Omental fat pad (tissue), 4 donors: ENCODE data around the gene ENTPD2. TPM values are rescaled to one million over a fixed set of nuclear protein-coding genes. Genes with fewer than 3 reads are reported as not detected.

Source experiments
- ATAC-seq: fragments of 150-250 bp; one replicate; pipeline ENCODE4 v1.9.1; 2016; ENCODE audit warnings: mild to moderate bottlenecking, moderate library complexity; ENCODE audit not compliant: low FRiP score
- DNase-seq: peaks from one replicate; pipeline ENCODE4 v3.0.0-alpha.2; 2019; ENCODE audit warnings: low spot score
- CTCF ChIP-seq, 3 donors: fragments of 450-650 bp; IDR thresholded peaks; one replicate each; pipeline ENCODE4 v1.5.1; 2016 to 2017; ENCODE audit warnings: antibody characterized with exemption in 3 of 3, mild to moderate bottlenecking in 3 of 3, moderate library complexity in 2 of 3
- total RNA-seq, 4 donors: library from RNA; depleted of rRNA; stranded (reverse); fragments of >200 nt; gene quantifications; one replicate each; pipeline ENCODE4 v1.1.0, GENCODE V29; 2016

Gene ENTPD2
- total RNA-seq, 4 donors from 2014 or later: 0.25 to 0.72 (median 0.28) TPM; not detected in 1

GRCh38 chr9:137012694-137013570 is 40.9 kb downstream of the ENTPD2 start:
- DNase-seq (no peak), ATAC-seq (no peak)
- TF ChIP-seq CTCF (IDR thresholded peaks at IDR 0.05): no peak

GRCh38 chr9:137011907-137012675 is 41.8 kb downstream of the ENTPD2 start:
- DNase-seq: no peak
- TF ChIP-seq CTCF (IDR thresholded peaks at IDR 0.05): no peak
- no peak for ATAC-seq

GRCh38 chr9:137011156-137011555 is 42.7 kb downstream of the ENTPD2 start:
- TF ChIP-seq CTCF (IDR thresholded peaks at IDR 0.05): no peak
- ATAC-seq: no peak

GRCh38 chr9:137009938-137010732 is 43.7 kb downstream of the ENTPD2 start:
- no peak for ATAC-seq
- no peak for DNase-seq
- TF ChIP-seq CTCF (IDR thresholded peaks at IDR 0.05): no peak

More at GRCh38 chr9:137011156-137011555, 42.7 kb downstream of the ENTPD2 start:
- no peak for DNase-seq

GRCh38 chr9:137009217-137009616 is 44.6 kb downstream of the ENTPD2 start:
- no peak for TF ChIP-seq CTCF (IDR thresholded peaks at IDR 0.05)
- no peak for ATAC-seq
- no peak for DNase-seq

- no peak for TF ChIP-seq CTCF (IDR thresholded peaks at IDR 0.05)
- ATAC-seq (no peak), DNase-seq (no peak)
Measured at GRCh38 chr9:137008312-137008711, 45.5 kb downstream of the ENTPD2 start.
